ENCODE measurements around the gene SLC25A22.

Gene SLC25A22

DNA sequence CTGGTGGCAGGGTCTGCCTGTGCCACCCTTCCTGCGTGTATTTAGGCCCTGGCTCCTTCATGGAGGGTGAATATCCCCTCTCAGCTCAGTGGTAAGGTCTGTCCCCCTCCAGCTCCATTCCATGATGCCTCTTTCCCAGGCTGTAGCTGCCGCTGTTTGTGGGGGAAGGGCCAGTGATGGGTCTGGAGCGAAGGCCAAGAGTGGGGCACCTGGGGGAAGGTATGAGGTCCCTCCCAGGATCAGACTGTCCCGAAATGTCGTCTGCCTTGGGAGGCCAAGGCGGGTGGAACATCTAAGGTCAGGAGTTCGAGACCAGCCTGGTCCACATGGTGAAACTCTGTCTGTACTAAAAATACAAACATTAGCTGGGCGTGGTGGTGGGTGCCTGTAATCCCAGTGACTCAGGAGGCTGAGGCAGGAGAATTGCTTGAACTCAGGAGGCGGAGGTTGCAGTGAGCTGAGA, 35.8 kb upstream of the SLC25A22 start:
- DNase-seq = no peak

- DNase-seq = peak; percentile 27
Measured at GRCh38 chr11:833114-833791, 35.2 kb upstream of the SLC25A22 start.

DNA sequence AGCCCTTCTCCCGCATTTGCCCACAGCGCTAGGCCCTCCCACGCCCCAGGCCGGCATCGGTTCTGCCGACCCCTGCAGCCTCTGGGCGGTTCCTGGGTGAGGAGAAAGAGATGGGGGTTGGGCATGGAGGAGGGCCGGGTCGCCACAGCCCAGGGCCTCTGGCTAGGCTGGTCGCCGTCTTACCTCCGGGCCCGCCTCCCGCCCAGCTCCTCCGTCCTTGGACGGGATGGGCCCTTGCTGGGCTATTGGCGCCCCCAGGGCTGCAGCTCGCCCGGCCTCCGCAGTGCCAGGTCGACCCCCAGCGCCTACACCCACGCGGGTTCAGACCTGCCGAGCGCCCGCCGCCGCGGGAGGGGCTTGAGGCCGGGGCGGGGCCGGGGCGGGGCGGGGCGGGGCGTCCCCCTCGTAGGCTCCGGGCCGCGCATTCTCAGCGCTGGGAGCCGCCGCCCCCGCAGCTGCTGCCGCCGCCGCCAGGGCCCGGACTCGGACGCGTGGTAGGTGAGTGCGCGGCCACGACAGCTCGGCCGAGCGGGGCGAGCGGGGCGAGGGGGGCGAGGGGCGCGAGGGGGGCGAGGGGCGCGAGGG, 34.5 kb upstream of the SLC25A22 start, which contains the start of gene CD151:
Gene CD151 (plus strand): TSS at position 424 of the 585 bp plus-strand sequence. CDS start 3,118 bp downstream, outside the sequence.
- peak; percentile 46 for DNase-seq

- DNase-seq = no peak
Measured at GRCh38 chr11:831961-832528, 34.0 kb upstream of the SLC25A22 start.

GRCh38 chr11:831118-831864, 33.2 kb upstream of the SLC25A22 start:
- DNase-seq = no peak

GRCh38 chr11:830295-831117, 32.4 kb upstream of the SLC25A22 start:
- peak; percentile 86 for DNase-seq

DNA sequence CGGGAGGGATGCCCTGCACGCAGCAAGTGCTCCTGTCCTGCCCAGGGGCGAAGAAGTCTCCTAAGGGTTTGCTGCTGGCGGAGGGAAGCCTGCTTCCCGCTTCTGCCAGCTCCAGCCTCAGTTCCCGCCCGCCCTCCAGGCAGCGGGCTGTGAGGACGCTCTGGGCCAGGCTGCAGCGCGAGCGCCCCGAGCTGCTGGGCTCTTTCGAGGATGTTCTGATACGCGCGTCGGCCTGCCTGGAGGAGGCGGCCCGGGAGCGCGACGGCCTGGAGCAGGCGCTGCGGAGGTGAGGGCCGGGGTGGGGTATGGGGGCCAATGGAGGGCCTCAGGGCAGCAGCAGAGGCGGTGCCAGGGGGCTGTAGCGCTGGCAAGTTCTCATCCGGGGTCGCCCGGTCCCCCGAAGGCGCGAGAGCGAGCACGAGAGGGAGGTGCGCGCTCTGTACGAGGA, 31.8 kb upstream of the SLC25A22 start:
- DNase-seq = no peak

DNA sequence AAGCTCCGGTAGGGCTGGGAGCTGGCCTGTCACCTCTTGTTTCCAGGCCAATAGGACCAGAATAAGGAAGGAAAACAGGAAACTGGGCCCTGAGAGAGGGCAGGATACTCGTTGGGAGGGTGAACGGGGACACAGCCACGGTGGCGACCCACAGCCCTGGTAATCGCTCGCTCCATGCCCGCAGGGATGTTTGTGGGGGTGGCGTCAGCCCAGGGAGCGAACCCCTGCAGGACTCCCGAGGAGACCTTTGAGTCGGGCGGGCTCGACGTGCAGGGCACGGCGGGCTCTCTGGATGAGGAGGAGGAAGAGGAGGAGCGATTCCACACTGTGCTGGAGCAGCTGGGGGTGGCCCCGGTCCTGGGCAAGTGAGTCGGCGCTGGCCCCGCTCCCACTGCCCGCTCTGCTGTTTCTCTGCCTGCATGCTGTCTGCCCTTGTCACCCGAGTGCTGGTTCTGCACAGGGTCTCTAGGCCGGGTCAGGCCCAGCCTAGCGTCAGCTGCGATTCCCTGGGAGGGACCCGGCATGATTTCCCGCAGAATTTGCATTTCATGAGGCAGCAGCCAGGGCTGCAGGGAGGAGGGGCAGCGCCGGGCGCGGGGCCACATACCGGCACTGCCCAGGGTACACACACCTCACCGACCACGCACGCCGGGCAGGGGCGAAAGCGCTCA, 31.2 kb upstream of the SLC25A22 start:
- no peak for DNase-seq

GRCh38 chr11:828506-829175, 30.6 kb upstream of the SLC25A22 start:
- no peak for DNase-seq

GRCh38 chr11:827897-828192, 29.8 kb upstream of the SLC25A22 start, which contains the start of gene CRACR2B:
TSS of gene CRACR2B (plus strand) at chr11:827919. CDS start at chr11:828608, 689 bp downstream.
- DNase-seq = no peak

GRCh38 chr11:827146-827896, 29.2 kb upstream of the SLC25A22 start:
- no peak for DNase-seq

DNA sequence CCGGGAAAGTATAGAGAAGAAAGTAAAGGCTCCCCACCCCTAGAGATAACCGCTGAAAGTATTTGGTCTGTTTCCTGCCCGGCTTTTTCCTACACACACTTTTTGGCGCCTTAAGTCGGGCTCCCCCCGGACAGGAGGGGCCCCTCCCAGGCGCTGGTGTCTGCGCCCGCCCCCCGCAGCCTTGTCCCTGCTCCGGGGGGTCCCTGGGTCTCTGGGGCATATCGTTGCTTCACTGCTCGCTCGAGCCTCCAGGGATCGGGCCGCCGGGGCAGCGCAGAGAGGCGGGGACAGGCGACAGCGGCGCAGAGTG, 28.7 kb upstream of the SLC25A22 start:
- no peak for DNase-seq

DNA sequence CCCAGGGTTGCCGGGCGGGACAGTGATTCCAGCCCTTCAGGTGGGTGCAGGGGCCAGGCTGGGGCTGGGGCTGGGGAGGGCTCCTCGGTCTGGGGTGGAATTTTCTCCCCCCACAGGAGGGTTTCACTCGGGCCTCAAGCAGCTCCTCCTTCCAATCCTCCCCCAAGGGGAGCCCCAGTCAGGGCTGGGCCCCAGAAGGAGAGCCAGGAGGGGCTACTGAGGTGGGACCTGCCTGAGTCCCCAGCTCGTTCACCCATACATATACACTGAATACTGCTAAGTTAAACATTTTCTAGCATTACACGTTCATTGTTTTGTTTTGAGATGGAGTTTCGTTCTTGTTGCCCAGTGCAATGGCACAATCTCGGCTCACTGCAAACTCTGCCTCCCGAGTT, 28.1 kb upstream of the SLC25A22 start:
- DNase-seq = no peak

- no peak for DNase-seq
Measured at GRCh38 chr11:825366-826226, 27.5 kb upstream of the SLC25A22 start.

- DNase-seq = peak; percentile 70
Measured at GRCh38 chr11:824942-825341, 26.9 kb upstream of the SLC25A22 start.

DNA sequence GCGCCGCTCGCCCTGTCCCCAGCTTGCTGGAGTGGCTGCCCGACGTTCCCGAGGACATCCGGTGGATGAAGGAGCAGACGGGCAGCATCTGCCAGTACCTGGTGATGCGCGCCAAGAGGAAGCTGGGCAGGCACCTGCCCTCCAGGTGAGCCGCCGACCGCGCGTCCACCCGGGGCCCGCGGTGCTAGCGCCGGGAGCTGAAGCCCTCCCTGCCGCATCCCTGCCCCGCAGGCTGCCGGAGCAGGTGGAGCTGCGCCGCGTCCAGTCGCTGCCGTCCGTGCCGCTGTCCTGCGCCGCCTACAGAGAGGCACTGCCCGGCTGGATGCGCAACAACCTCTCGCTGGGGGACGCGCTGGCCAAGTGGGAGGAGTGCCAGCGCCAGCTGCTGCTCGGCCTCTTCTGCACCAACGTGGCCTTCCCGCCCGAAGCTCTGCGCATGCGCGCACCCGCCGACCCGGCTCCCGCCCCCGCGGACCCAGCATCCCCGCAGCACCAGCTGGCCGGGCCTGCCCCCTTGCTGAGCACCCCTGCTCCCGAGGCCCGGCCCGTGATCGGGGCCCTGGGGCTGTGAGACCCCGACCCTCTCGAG, 26.3 kb upstream of the SLC25A22 start:
- DNase-seq = peak; percentile 87

GRCh38 chr11:823441-824291, 25.6 kb upstream of the SLC25A22 start:
- peak; percentile 58 for DNase-seq

All from NCI-H1105 (cell line).